Keratinocyte (primary cell): ENCODE results near the gene DCUN1D4.

Experiments
- EZH2 ChIP-seq: IDR thresholded peaks from one replicate; pipeline ENCODE4 v1.6.1; 2012; ENCODE audit warnings: inconsistent platforms, mild to moderate bottlenecking, low read length, moderate library complexity
- TF ChIP-seq, protein P1 (sequence below), 3 experiments: IDR thresholded peaks in 1 of 3; conservative IDR thresholded peaks in 1 of 3; optimal IDR thresholded peaks in 1 of 3; 2 replicates in 2 of 3; 3 replicates in 1 of 3; pipeline versions ENCODE3 to v1.5.1; 2011; ENCODE audit warnings: low read length in 3 of 3, mild to moderate bottlenecking in 3 of 3, moderate library complexity in 2 of 3, control low read depth in 1 of 3, inconsistent platforms in 1 of 3; ENCODE audit not compliant: insufficient read depth in 2 of 3; ENCODE audit errors: extremely low read depth in 1 of 3

DNA sequence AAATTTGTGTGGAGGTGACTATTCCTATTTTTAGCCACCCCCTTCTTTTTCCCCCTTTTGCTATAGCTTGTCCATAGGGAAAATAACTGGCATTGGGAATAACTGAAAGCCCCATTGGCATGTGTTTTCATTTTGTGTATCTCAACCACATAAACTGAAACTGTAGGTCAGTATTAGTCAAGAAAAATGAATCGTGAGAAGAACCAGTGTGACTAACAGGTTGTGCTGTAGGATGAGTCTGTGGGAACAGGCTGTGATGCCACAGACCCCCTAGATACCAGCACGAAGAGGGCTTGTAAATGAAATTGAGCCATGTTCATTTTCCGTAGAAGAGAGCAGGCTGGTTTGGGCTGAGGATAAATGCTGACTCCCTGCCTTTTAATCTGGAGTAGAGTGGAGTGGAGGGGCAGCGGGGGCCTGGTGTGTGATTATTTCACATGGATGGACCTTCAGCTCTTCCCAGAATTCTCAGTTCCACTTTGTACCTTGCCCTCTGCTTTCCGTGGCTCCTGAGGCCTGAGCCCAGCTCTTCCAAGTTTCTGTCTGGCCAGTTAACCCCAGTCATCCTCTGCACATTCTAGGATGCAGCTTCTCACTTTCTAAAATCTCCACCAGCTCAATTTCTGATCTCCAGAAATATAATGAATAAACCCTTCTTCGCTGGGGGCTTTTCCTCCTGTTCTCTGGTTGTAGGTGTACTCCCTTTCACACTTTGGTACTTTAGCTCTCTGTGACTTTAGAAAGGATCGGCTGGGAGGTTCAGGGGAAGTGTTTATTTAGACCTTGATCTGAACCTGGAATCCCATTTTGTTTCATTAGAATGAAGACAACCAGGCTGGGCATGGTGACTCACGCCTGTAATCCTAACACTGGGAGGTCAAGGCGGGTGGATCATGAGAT is 37.3 kb downstream of the DCUN1D4 start:
- TF ChIP-seq, protein P1, sequence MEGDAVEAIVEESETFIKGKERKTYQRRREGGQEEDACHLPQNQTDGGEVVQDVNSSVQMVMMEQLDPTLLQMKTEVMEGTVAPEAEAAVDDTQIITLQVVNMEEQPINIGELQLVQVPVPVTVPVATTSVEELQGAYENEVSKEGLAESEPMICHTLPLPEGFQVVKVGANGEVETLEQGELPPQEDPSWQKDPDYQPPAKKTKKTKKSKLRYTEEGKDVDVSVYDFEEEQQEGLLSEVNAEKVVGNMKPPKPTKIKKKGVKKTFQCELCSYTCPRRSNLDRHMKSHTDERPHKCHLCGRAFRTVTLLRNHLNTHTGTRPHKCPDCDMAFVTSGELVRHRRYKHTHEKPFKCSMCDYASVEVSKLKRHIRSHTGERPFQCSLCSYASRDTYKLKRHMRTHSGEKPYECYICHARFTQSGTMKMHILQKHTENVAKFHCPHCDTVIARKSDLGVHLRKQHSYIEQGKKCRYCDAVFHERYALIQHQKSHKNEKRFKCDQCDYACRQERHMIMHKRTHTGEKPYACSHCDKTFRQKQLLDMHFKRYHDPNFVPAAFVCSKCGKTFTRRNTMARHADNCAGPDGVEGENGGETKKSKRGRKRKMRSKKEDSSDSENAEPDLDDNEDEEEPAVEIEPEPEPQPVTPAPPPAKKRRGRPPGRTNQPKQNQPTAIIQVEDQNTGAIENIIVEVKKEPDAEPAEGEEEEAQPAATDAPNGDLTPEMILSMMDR (optimal IDR thresholded peaks at IDR 0.05 in 1 of 3, IDR thresholded peaks at IDR 0.05 in 1 of 3, conservative IDR thresholded peaks at IDR 0.05 in 1 of 3; ENCODE audit: extremely low read depth in 1 of 3, insufficient read depth in 2 of 3, low read length in 3 of 3): no peak
- no peak for TF ChIP-seq EZH2
